ENCODE results near the gene GRB10. TPM values are rescaled to one million over a fixed set of nuclear protein-coding genes. Genes with fewer than 3 reads are reported as not detected.

GRB10 gene
- total RNA-seq, 4 donors from 2014 or later, result 28.5 to 58.0 (median 53.0) TPM

- Histone ChIP-seq H3K27me3 (peaks cover 25% of the 10 kb centered on the region), H3K27ac (no peak overlapping the region), H3K4me1 (no peaks in the 10 kb centered on the region), H3K36me3 (no peaks in the 10 kb centered on the region), H3K9me3 (no peaks in the 10 kb centered on the region), H3K4me3 (no peak overlapping the region)
- WGBS, 2 donors (ENCODE audit: low coverage in 1 of 2), result 71 to 83% methylated on average over 5 to 7 of the region's 7 CpGs
- TF ChIP-seq CTCF (IDR thresholded peaks at IDR 0.05) (no peak), POLR2AphosphoS5 (IDR thresholded peaks at IDR 0.05) (no peak), POLR2A (IDR thresholded peaks at IDR 0.05) (no peak), EP300 (IDR thresholded peaks at IDR 0.05) (no peak)
- no peak for ATAC-seq
Observed at GRCh38 chr7:50825465-50825864, 42.8 kb upstream of the GRB10 start.

GRCh38 chr7:50824882-50825281 is 42.2 kb upstream of the GRB10 start:
- ATAC-seq, result no peak
- no peak overlapping the region for H3K4me3 ChIP-seq
- WGBS, 2 donors (ENCODE audit: low coverage in 1 of 2), result 71% methylated on average over 4 of the region's 4 CpGs; no CpG with 5 or more reads in 1 of the 2 donors
- no peaks in the 10 kb centered on the region for H3K9me3 ChIP-seq
- H3K4me1 ChIP-seq, result no peaks in the 10 kb centered on the region
- TF ChIP-seq CTCF (IDR thresholded peaks at IDR 0.05) (no peak), POLR2A (IDR thresholded peaks at IDR 0.05) (no peak), POLR2AphosphoS5 (IDR thresholded peaks at IDR 0.05) (no peak), EP300 (IDR thresholded peaks at IDR 0.05) (no peak)
- H3K27ac ChIP-seq, result no peak overlapping the region
- H3K36me3 ChIP-seq, result no peaks in the 10 kb centered on the region
- H3K27me3 ChIP-seq, result peaks cover 21% of the 10 kb centered on the region

GRCh38 chr7:50822706-50823105 is 40.0 kb upstream of the GRB10 start:
- no peaks in the 10 kb centered on the region for H3K36me3 ChIP-seq
- H3K4me1 ChIP-seq, result no peaks in the 10 kb centered on the region
- peaks cover 34% of the 10 kb centered on the region for H3K27me3 ChIP-seq
- H3K27ac ChIP-seq, result no peak overlapping the region
- no peak for TF ChIP-seq EP300 (IDR thresholded peaks at IDR 0.05)
- TF ChIP-seq POLR2A (IDR thresholded peaks at IDR 0.05), result no peak
- no peak for TF ChIP-seq CTCF (IDR thresholded peaks at IDR 0.05)
- no peak for TF ChIP-seq POLR2AphosphoS5 (IDR thresholded peaks at IDR 0.05)
- no peaks in the 10 kb centered on the region for H3K9me3 ChIP-seq
- WGBS, 2 donors (ENCODE audit: low coverage in 1 of 2), result 86 to 88% methylated on average over 5 of the region's 5 CpGs
- ATAC-seq, result no peak
- no peak overlapping the region for H3K4me3 ChIP-seq

GRCh38 chr7:50822110-50822509 is 39.4 kb upstream of the GRB10 start:
- Histone ChIP-seq H3K4me3 (no peak overlapping the region), H3K27ac (no peak overlapping the region), H3K27me3 (peaks cover 36% of the 10 kb centered on the region), H3K36me3 (no peaks in the 10 kb centered on the region), H3K9me3 (no peaks in the 10 kb centered on the region), H3K4me1 (no peaks in the 10 kb centered on the region)
- TF ChIP-seq POLR2A (IDR thresholded peaks at IDR 0.05) (no peak), CTCF (IDR thresholded peaks at IDR 0.05) (no peak), EP300 (IDR thresholded peaks at IDR 0.05) (no peak), POLR2AphosphoS5 (IDR thresholded peaks at IDR 0.05) (no peak)
- WGBS, 2 donors (ENCODE audit: low coverage in 1 of 2), result 46 to 70% methylated on average over 5 of the region's 5 CpGs
- no peak for ATAC-seq

- peaks cover 37% of the 10 kb centered on the region for H3K27me3 ChIP-seq
- no peaks in the 10 kb centered on the region for H3K4me1 ChIP-seq
- H3K4me3 ChIP-seq, result no peak overlapping the region
- TF ChIP-seq EP300 (IDR thresholded peaks at IDR 0.05) (no peak), POLR2A (IDR thresholded peaks at IDR 0.05) (no peak), CTCF (IDR thresholded peaks at IDR 0.05) (no peak), POLR2AphosphoS5 (IDR thresholded peaks at IDR 0.05) (no peak)
- no peak for ATAC-seq
- H3K27ac ChIP-seq, result no peak overlapping the region
- no peaks in the 10 kb centered on the region for H3K9me3 ChIP-seq
- no peaks in the 10 kb centered on the region for H3K36me3 ChIP-seq
- whole genome bisulfite sequencing, 2 donors (ENCODE audit: low coverage in 1 of 2), result 72 to 79% methylated on average over 7 to 8 of the region's 11 CpGs
Observed at GRCh38 chr7:50821457-50822008, 38.8 kb upstream of the GRB10 start.

Measured in gastroesophageal sphincter (tissue), 4 donors.